ENCODE data around the gene LRRFIP2. TPM values are rescaled to one million over a fixed set of nuclear protein-coding genes. Genes with fewer than 3 reads are reported as not detected.
A peak's percentile ranks its signal among the peaks of the same experiment; 100 is the strongest.

LRRFIP2 gene
- total RNA-seq, 4 donors from 2014 or later = 41.8 to 78.8 (median 55.0) TPM

- TF ChIP-seq CTCF (IDR thresholded peaks at IDR 0.05) = no peak
- no peak for ATAC-seq (ENCODE audit: low FRiP score)
- DNase-seq (ENCODE audit: low spot score) = no peak
Measured at GRCh38 chr3:37189109-37189508, 14.7 kb upstream of the LRRFIP2 start.

- no peak for TF ChIP-seq CTCF (IDR thresholded peaks at IDR 0.05)
- DNase-seq (ENCODE audit: low spot score) (no peak), ATAC-seq (ENCODE audit: low FRiP score) (no peak)
Measured at GRCh38 chr3:37183976-37184375, 9.6 kb upstream of the LRRFIP2 start.

- ATAC-seq (ENCODE audit: low FRiP score) = peak; percentile 86
Measured at GRCh38 chr3:37183375-37183831, 9.0 kb upstream of the LRRFIP2 start.

GRCh38 chr3:37182816-37183215 lies 8.4 kb upstream of the LRRFIP2 start:
- no peak for DNase-seq (ENCODE audit: low spot score)
- no peak for TF ChIP-seq CTCF (IDR thresholded peaks at IDR 0.05)
- no peak for ATAC-seq (ENCODE audit: low FRiP score)

More at GRCh38 chr3:37183375-37183831, 9.0 kb upstream of the LRRFIP2 start:
- TF ChIP-seq CTCF (IDR thresholded peaks at IDR 0.05) = no peak
- no peak for DNase-seq (ENCODE audit: low spot score)

GRCh38 chr3:37181756-37182155 lies 7.4 kb upstream of the LRRFIP2 start:
- no peak for ATAC-seq (ENCODE audit: low FRiP score)

GRCh38 chr3:37179144-37179967 lies 5.0 kb upstream of the LRRFIP2 start:
- no peak for TF ChIP-seq CTCF (IDR thresholded peaks at IDR 0.05)
- ATAC-seq (ENCODE audit: low FRiP score) = no peak
- no peak for DNase-seq (ENCODE audit: low spot score)

More at GRCh38 chr3:37181756-37182155, 7.4 kb upstream of the LRRFIP2 start:
- TF ChIP-seq CTCF (IDR thresholded peaks at IDR 0.05) = no peak
- no peak for DNase-seq (ENCODE audit: low spot score)

- no peak for DNase-seq (ENCODE audit: low spot score)
- no peak for TF ChIP-seq CTCF (IDR thresholded peaks at IDR 0.05)
- no peak for ATAC-seq (ENCODE audit: low FRiP score)
Measured at GRCh38 chr3:37173806-37174205, 576 bp downstream of the LRRFIP2 start.
